H1 (cell line): ENCODE results near the gene SPEN.

Source experiments
- ATF3 ChIP-seq: IDR thresholded peaks from 2 replicates; pipeline ENCODE4 v1.6.1; 2011; ENCODE audit warnings: low read depth, mild to moderate bottlenecking, low read length; ENCODE audit not compliant: insufficient read depth
- CBX5 ChIP-seq: fragments of 300-800, 300-1000 bp; sonication (generic); IDR thresholded peaks from 2 replicates; pipeline ENCODE4 v1.7.1; 2016; ENCODE audit warnings: antibody characterized with exemption, low read length, low read depth
- CTCF ChIP-seq, 3 experiments: IDR thresholded peaks; 1 replicate in 2 of 3; 2 replicates in 1 of 3; pipeline versions ENCODE4 v1.5.1 to v1.6.1; 2011; ENCODE audit warnings: low read length in 3 of 3, mild to moderate bottlenecking in 3 of 3, inconsistent platforms in 2 of 3, low read depth in 1 of 3, moderate library complexity in 1 of 3; ENCODE audit not compliant: insufficient read depth in 1 of 3; ENCODE audit errors: control extremely low read depth in 1 of 3
- GTF2F1 ChIP-seq: IDR thresholded peaks from 2 replicates; pipeline ENCODE4 v1.6.1; 2012; ENCODE audit warnings: low read depth, low read length, improper control_type of control experiment, borderline replicate concordance
- MAX ChIP-seq: IDR thresholded peaks from 2 replicates; pipeline ENCODE4 v1.6.1; 2012; ENCODE audit warnings: inconsistent platforms
- NANOG ChIP-seq: IDR thresholded peaks from 2 replicates; pipeline ENCODE4 v1.6.1; 2011; ENCODE audit warnings: low read length, low read depth, mild to moderate bottlenecking, inconsistent platforms; ENCODE audit not compliant: insufficient read depth, poor library complexity, severe bottlenecking
- POLR2A ChIP-seq, 2 experiments: IDR thresholded peaks; 1 replicate in 1 of 2; 2 replicates in 1 of 2; pipeline ENCODE4 v1.6.1; 2011; ENCODE audit warnings: low read depth in 2 of 2, low read length in 2 of 2, mild to moderate bottlenecking in 2 of 2; ENCODE audit errors: control extremely low read depth in 1 of 2
- POLR2AphosphoS5 ChIP-seq: IDR thresholded peaks from 2 replicates; pipeline ENCODE4 v1.6.1; 2011; ENCODE audit warnings: low read depth, low read length
- RXRA ChIP-seq: IDR thresholded peaks from 2 replicates; pipeline ENCODE4 v1.6.1; 2011; ENCODE audit warnings: low read depth, mild to moderate bottlenecking, low read length, moderate library complexity; ENCODE audit not compliant: insufficient read depth
- TCF12 ChIP-seq: IDR thresholded peaks from 2 replicates; pipeline ENCODE4 v1.6.1; 2011; ENCODE audit warnings: low read depth, mild to moderate bottlenecking, low read length

- TF ChIP-seq CTCF (IDR thresholded peaks at IDR 0.05; ENCODE audit: control extremely low read depth in 1 of 3, insufficient read depth in 1 of 3, low read depth in 1 of 3, low read length in 3 of 3) = no peak
- no peak for TF ChIP-seq CBX5
- no peak for TF ChIP-seq GTF2F1
- no peak for TF ChIP-seq POLR2A (IDR thresholded peaks at IDR 0.05; ENCODE audit: control extremely low read depth in 1 of 2, low read depth in 2 of 2, low read length in 2 of 2)
- no peak for TF ChIP-seq RXRA
- no peak for TF ChIP-seq MAX
- TF ChIP-seq ATF3 = no peak
- TF ChIP-seq NANOG = no peak
- no peak for TF ChIP-seq TCF12
- no peak for TF ChIP-seq POLR2AphosphoS5
These were observed 19.8 kb downstream of the SPEN start for GRCh38 chr1:15867288-15867687.
